HepG2 (cell line): Measurements from ENCODE around the gene SGPP1. TPM values are rescaled to one million over a fixed set of nuclear protein-coding genes. Genes with fewer than 3 reads are reported as not detected.

Experiments used
- CREB1 ChIP-seq, 2 experiments: fragments of 450-650 bp in 1 of 2; IDR thresholded peaks; 2 replicates each; pipeline ENCODE4 v1.6.1; 2016 to 2017; ENCODE audit warnings: control low read depth in 1 of 2, mild to moderate bottlenecking in 1 of 2, missing compliant biosample characterization in 1 of 2, missing genetic modification characterization in 1 of 2
- GZF1 ChIP-seq: sonication (generic); formaldehyde crosslinking; IDR thresholded peaks from 2 replicates; pipeline ENCODE4 v1.5.1; 2020; ENCODE audit warnings: mild to moderate bottlenecking, missing genetic modification reagents
- PITX1 ChIP-seq: sonication (generic); formaldehyde crosslinking; IDR thresholded peaks from 2 replicates; pipeline ENCODE4 v1.5.1; 2020; ENCODE audit warnings: mild to moderate bottlenecking, missing genetic modification reagents
- ZBTB7B ChIP-seq: sonication (generic); formaldehyde crosslinking; IDR thresholded peaks from 2 replicates; pipeline ENCODE4 v1.4.0; 2020; ENCODE audit warnings: missing genetic modification reagents
- ZNF253 ChIP-seq: sonication (generic); formaldehyde crosslinking; IDR thresholded peaks from 2 replicates; pipeline ENCODE4 v1.8.0; 2022; ENCODE audit warnings: mild to moderate bottlenecking, missing genetic modification reagents, borderline replicate concordance
- ZNF329 ChIP-seq: sonication (generic); formaldehyde crosslinking; IDR thresholded peaks from 2 replicates; pipeline ENCODE4 v1.9.0; 2021; ENCODE audit warnings: low read depth, mild to moderate bottlenecking, missing genetic modification reagents
- ZNF607 ChIP-seq: sonication (generic); formaldehyde crosslinking; IDR thresholded peaks from 2 replicates; pipeline ENCODE4 v1.5.1; 2020; ENCODE audit warnings: missing genetic modification reagents, mild to moderate bottlenecking, borderline replicate concordance
- ZNF703 ChIP-seq: sonication (generic); formaldehyde crosslinking; IDR thresholded peaks from 2 replicates; pipeline ENCODE4 v1.5.1; 2020; ENCODE audit warnings: missing genetic modification reagents, mild to moderate bottlenecking, moderate library complexity, borderline replicate concordance
- polyA plus RNA-seq, 8 experiments: library from polyadenylated mRNA; depleted of rRNA in 3 of 8; stranded (reverse) in 7 of 8; unstranded in 1 of 8; fragments of >200 nt; fragmentation: Illumina TruSeq in 4 of 8; extraction: Trizol in 4 of 8; gene quantifications; 2 replicates each; pipeline versions ENCODE4 v1.2.1 to v1.2.3, GENCODE V29; 2011 to 2016; ENCODE audit warnings: low read depth in 4 of 8, missing spikeins in 1 of 8, mixed read lengths in 1 of 8; ENCODE audit not compliant: insufficient read depth in 1 of 8
- total RNA-seq, 5 experiments: library from RNA; depleted of rRNA; stranded (reverse); fragments of >200 nt; fragmentation: Illumina TruSeq; extraction: Trizol; gene quantifications; 2 replicates each; pipeline ENCODE4 v1.2.3, GENCODE V29; 2016; ENCODE audit warnings: low read depth in 1 of 5
- TF ChIP-seq, protein P1 (sequence below): sonication (generic); formaldehyde crosslinking; IDR thresholded peaks from 2 replicates; pipeline ENCODE4 v1.5.1; 2020; ENCODE audit warnings: mild to moderate bottlenecking, missing genetic modification reagents, moderate library complexity
- TF ChIP-seq, protein P2 (sequence below): IDR thresholded peaks from 2 replicates; pipeline ENCODE4 v1.6.1; 2016
- TF ChIP-seq, protein P3 (sequence below): sonication (generic); formaldehyde crosslinking; IDR thresholded peaks from 2 replicates; pipeline ENCODE4 v1.5.1; 2020; ENCODE audit warnings: mild to moderate bottlenecking, missing genetic modification reagents, moderate library complexity
- TF ChIP-seq, protein P4 (sequence below): sonication (generic); formaldehyde crosslinking; IDR thresholded peaks from 2 replicates; pipeline ENCODE4 v1.8.0; 2023; ENCODE audit warnings: mild to moderate bottlenecking, missing genetic modification reagents

Gene SGPP1
- total and polyA plus RNA-seq, 2 of the 13 experiments (the other 11 are each of a cell fraction or from before 2014, with no cell fraction given) = 6.4 to 6.8 TPM

DNA sequence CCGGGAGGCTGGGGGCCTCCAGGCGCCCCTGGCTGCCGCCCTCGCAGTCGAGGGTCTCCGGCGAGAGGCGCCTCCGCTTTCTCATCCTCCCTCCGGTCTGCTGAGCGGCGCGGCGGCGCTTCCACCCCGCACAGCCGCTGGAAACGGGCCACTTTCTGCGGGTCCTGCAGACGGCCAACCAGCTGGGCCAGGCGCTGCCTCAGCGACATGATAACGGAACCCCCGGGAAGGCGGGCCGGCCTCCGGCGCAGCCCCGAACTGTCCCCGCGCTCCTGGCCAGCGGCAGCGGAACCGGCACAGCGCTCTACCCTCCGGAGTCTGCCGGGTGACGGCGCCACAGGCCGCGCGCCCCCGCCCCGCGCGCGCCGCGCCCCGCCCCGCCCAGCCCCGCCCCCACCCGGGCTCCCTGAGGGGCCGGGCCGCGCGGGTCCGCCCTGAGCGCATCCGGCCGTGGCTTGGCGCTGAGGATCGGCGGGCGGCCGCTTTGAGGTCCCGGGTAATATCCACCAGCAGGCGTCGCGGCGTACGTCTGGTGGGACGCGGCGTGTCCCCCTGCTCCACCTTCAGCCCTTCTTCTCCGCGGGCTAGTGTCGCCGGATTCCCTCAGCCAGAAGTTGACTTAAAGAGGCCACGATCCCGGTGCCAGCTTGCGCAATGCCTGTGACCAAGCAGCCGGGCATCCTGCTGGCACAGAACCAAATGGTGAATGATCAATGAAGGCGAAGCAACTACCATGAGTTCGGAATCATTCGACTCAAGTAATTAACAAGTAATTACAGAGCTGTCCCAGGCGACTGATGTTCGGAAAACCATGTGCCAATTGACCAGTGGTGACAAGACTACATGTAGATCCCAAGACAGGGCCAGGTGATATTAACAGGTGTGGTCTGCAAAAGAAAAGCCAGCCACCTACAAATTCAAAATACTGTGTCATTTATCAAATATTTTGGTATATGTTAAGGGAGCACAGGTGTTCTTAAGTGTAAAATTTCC lies at the start of gene SGPP1 (continued):
- TF ChIP-seq, protein P1, sequence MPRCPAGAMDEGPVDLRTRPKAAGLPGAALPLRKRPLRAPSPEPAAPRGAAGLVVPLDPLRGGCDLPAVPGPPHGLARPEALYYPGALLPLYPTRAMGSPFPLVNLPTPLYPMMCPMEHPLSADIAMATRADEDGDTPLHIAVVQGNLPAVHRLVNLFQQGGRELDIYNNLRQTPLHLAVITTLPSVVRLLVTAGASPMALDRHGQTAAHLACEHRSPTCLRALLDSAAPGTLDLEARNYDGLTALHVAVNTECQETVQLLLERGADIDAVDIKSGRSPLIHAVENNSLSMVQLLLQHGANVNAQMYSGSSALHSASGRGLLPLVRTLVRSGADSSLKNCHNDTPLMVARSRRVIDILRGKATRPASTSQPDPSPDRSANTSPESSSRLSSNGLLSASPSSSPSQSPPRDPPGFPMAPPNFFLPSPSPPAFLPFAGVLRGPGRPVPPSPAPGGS = 0 out of 2 replicates have a peak, but pooled peaks have one; percentile 39
- TF ChIP-seq ZBTB7B = peak; percentile 62; the same call in 1 of the 2 replicates
- TF ChIP-seq, protein P2, sequence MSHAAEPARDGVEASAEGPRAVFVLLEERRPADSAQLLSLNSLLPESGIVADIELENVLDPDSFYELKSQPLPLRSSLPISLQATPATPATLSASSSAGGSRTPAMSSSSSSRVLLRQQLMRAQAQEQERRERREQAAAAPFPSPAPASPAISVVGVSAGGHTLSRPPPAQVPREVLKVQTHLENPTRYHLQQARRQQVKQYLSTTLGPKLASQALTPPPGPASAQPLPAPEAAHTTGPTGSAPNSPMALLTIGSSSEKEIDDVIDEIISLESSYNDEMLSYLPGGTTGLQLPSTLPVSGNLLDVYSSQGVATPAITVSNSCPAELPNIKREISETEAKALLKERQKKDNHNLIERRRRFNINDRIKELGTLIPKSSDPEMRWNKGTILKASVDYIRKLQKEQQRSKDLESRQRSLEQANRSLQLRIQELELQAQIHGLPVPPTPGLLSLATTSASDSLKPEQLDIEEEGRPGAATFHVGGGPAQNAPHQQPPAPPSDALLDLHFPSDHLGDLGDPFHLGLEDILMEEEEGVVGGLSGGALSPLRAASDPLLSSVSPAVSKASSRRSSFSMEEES (CRISPR knock-in tag) = no peak
- TF ChIP-seq ZNF253 (CRISPR knock-in tag) = no peak
- TF ChIP-seq, protein P3, sequence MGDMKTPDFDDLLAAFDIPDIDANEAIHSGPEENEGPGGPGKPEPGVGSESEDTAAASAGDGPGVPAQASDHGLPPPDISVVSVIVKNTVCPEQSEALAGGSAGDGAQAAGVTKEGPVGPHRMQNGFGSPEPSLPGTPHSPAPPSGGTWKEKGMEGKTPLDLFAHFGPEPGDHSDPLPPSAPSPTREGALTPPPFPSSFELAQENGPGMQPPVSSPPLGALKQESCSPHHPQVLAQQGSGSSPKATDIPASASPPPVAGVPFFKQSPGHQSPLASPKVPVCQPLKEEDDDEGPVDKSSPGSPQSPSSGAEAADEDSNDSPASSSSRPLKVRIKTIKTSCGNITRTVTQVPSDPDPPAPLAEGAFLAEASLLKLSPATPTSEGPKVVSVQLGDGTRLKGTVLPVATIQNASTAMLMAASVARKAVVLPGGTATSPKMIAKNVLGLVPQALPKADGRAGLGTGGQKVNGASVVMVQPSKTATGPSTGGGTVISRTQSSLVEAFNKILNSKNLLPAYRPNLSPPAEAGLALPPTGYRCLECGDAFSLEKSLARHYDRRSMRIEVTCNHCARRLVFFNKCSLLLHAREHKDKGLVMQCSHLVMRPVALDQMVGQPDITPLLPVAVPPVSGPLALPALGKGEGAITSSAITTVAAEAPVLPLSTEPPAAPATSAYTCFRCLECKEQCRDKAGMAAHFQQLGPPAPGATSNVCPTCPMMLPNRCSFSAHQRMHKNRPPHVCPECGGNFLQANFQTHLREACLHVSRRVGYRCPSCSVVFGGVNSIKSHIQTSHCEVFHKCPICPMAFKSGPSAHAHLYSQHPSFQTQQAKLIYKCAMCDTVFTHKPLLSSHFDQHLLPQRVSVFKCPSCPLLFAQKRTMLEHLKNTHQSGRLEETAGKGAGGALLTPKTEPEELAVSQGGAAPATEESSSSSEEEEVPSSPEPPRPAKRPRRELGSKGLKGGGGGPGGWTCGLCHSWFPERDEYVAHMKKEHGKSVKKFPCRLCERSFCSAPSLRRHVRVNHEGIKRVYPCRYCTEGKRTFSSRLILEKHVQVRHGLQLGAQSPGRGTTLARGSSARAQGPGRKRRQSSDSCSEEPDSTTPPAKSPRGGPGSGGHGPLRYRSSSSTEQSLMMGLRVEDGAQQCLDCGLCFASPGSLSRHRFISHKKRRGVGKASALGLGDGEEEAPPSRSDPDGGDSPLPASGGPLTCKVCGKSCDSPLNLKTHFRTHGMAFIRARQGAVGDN (CRISPR knock-in tag) = peak; percentile 71
- no peak for TF ChIP-seq GZF1 (CRISPR knock-in tag)
- TF ChIP-seq, protein P4, sequence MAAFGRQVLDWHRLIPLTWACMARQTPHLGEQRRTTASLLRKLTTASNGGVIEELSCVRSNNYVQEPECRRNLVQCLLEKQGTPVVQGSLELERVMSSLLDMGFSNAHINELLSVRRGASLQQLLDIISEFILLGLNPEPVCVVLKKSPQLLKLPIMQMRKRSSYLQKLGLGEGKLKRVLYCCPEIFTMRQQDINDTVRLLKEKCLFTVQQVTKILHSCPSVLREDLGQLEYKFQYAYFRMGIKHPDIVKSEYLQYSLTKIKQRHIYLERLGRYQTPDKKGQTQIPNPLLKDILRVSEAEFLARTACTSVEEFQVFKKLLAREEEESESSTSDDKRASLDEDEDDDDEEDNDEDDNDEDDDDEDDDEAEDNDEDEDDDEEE (CRISPR knock-in tag) = no peak
- TF ChIP-seq PITX1 = peak; percentile 51; the same call in 1 of the 2 replicates
- no peak for TF ChIP-seq ZNF703
- no peak for TF ChIP-seq CREB1 (IDR thresholded peaks at IDR 0.05)
- TF ChIP-seq CREB1 (CRISPR knock-in tag; IDR thresholded peaks at IDR 0.05) = no peak
- TF ChIP-seq ZNF329 (CRISPR knock-in tag) = no peak
- TF ChIP-seq ZNF607 (CRISPR knock-in tag) = 0 out of 2 replicates have a peak, but pooled peaks have one; percentile 21
